BLaER1 treated with 17β-estradiol and CSF1 and Interleukin-3, amounts not matched to agents 10 nM and 100 nM (cell line): ENCODE data around the gene DHRS4L2.
"Not testable (repeated sequence)": the region's sequence is repeated elsewhere in the genome, so short reads cannot be mapped to it uniquely, and the experiment has no call there.

Source experiments
- H3K27ac ChIP-seq, 11 experiments: shearing (Covaris generic); formaldehyde crosslinking; 2 replicates each; pipeline ENCODE4 v1.8.1; 2022
- H3K27me3 ChIP-seq, 11 experiments: shearing (Covaris generic); formaldehyde crosslinking; 2 replicates each; pipeline ENCODE4 v1.8.1; 2022
- H3K36me3 ChIP-seq, 11 experiments: shearing (Covaris generic); formaldehyde crosslinking; 2 replicates each; pipeline ENCODE4 v1.8.1; 2022
- H3K4me1 ChIP-seq, 10 experiments: shearing (Covaris generic); formaldehyde crosslinking; 2 replicates each; pipeline ENCODE4 v1.8.1; 2022
- H3K4me2 ChIP-seq, 11 experiments: shearing (Covaris generic); formaldehyde crosslinking; 2 replicates each; pipeline ENCODE4 v1.8.1; 2022
- H3K4me3 ChIP-seq, 10 experiments: shearing (Covaris generic); formaldehyde crosslinking; 2 replicates each; pipeline ENCODE4 v1.8.1; 2022
- H3K9ac ChIP-seq, 11 experiments: shearing (Covaris generic); formaldehyde crosslinking; 2 replicates each; pipeline ENCODE4 v1.8.1; 2022
- H3K9me3 ChIP-seq, 11 experiments: shearing (Covaris generic); formaldehyde crosslinking; replicated peaks in 1 of 11; 2 replicates each; pipeline ENCODE4 v1.8.1; 2022
- H4K20me1 ChIP-seq, 11 experiments: shearing (Covaris generic); formaldehyde crosslinking; 2 replicates each; pipeline ENCODE4 v1.8.1; 2022
- Cebpa-rat ChIP-seq, 11 experiments: shearing (Covaris generic); IDR thresholded peaks; 2 replicates each; pipeline ENCODE4 v1.8.1; 2022

The DHRS4L2 gene

GRCh38 chr14:24040692-24041091 lies 52.0 kb downstream of the DHRS4L2 start:
- no peak overlapping the region for H3K4me2 ChIP-seq
- no peak overlapping the region for H3K4me3 ChIP-seq
- H3K27ac ChIP-seq, result no peak overlapping the region
- no peaks in the 10 kb centered on the region for H3K36me3 ChIP-seq
- no peak overlapping the region for H3K9ac ChIP-seq
- peaks cover 9 to 20% (median 14%) of the 10 kb centered on the region in 10 experiments; a peak in 19 of 20 replicates for H3K4me1 ChIP-seq
- H3K9me3 ChIP-seq, result no peaks in the 10 kb centered on the region
- H4K20me1 ChIP-seq, result no peaks in the 10 kb centered on the region
- no peak for TF ChIP-seq Cebpa-rat (IDR thresholded peaks at IDR 0.05)
- no peaks in the 10 kb centered on the region for H3K27me3 ChIP-seq

DNA sequence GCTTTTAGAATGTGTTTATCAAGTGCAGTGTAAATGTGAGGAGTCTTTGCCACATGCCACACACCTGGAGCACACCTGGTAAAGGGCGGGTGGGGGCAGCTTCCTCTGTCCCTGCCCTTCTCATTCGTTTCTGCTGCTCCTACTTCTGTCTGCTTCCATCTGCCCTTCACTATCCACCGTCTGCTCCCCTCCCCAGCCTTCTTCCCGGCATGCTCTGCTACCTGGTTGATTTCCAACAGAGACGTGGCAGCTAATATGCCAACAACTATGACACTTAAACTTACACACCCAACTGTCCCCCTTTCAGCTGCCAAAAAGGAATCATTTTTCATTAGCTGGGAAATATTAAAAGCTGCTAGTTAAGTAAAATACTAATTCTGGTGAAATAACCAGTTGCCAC lies 54.0 kb downstream of the DHRS4L2 start:
- Histone ChIP-seq H3K9ac (no peak overlapping the region), H3K4me2 (no peak overlapping the region), H3K27ac (no peak overlapping the region), H3K4me3 (no peak overlapping the region), H3K9me3 (no peaks in the 10 kb centered on the region), H3K27me3 (no peaks in the 10 kb centered on the region), H3K4me1 (peaks cover 0 to 5% (median under 1%) of the 10 kb centered on the region in 10 experiments; a peak in 10 of 20 replicates), H3K36me3 (no peaks in the 10 kb centered on the region), H4K20me1 (no peaks in the 10 kb centered on the region)
- no peak for TF ChIP-seq Cebpa-rat (IDR thresholded peaks at IDR 0.05)

GRCh38 chr14:24049002-24049401 lies 60.3 kb downstream of the DHRS4L2 start:
- H3K9me3 ChIP-seq, H3K4me3 ChIP-seq, H3K36me3 ChIP-seq, H3K9ac ChIP-seq: not testable (repeated sequence)
- Histone ChIP-seq H3K4me2 (peak overlapping the region; percentile 38 to 77 (median 60); a peak in 21 of 22 replicates), H3K4me1 (peaks cover 29 to 56% (median 43%) of the 10 kb centered on the region in 10 experiments), H4K20me1 (peaks cover 0 to 13% (median 0%) of the 10 kb centered on the region in 11 experiments; a peak in 7 of 22 replicates), H3K27me3 (peaks cover 4 to 23% (median 20%) of the 10 kb centered on the region in 11 experiments; a peak in 16 of 22 replicates), H3K27ac (peak overlapping the region in 2 of 11 experiments; percentile 22 to 40; a peak in 1 of 22 replicates)

- not testable (repeated sequence) for H3K36me3 ChIP-seq, H3K4me3 ChIP-seq, H3K9me3 ChIP-seq, H3K27ac ChIP-seq, H3K9ac ChIP-seq
- peaks cover 4 to 28% (median 21%) of the 10 kb centered on the region in 11 experiments; a peak in 16 of 22 replicates for H3K27me3 ChIP-seq
- H3K4me1 ChIP-seq, result peaks cover 29 to 56% (median 43%) of the 10 kb centered on the region in 10 experiments
- peaks cover 0 to 18% (median 0%) of the 10 kb centered on the region in 11 experiments; a peak in 7 of 22 replicates for H4K20me1 ChIP-seq
- H3K4me2 ChIP-seq, result peak overlapping the region; percentile 96 to 100 (median 100); a peak in 20 of 22 replicates
Measured at GRCh38 chr14:24050753-24051152, 62.0 kb downstream of the DHRS4L2 start.

GRCh38 chr14:24051176-24051788 lies 62.6 kb downstream of the DHRS4L2 start:
- peak overlapping the region; percentile 68 to 79 (median 71) for H3K4me3 ChIP-seq
- peaks cover 0 to 18% (median 0%) of the 10 kb centered on the region in 11 experiments; a peak in 8 of 22 replicates for H4K20me1 ChIP-seq
- peak overlapping the region; percentile 68 to 83 (median 77) for H3K9ac ChIP-seq
- peaks cover 29 to 56% (median 43%) of the 10 kb centered on the region in 10 experiments for H3K4me1 ChIP-seq
- peak overlapping the region; percentile 96 to 100 (median 100) for H3K4me2 ChIP-seq
- no peaks in the 10 kb centered on the region for H3K36me3 ChIP-seq
- peaks cover 4 to 28% (median 21%) of the 10 kb centered on the region in 11 experiments; a peak in 16 of 22 replicates for H3K27me3 ChIP-seq
- H3K9me3 ChIP-seq, result no peaks in the 10 kb centered on the region
- peak overlapping the region; percentile 38 to 84 (median 69); a peak in 20 of 22 replicates for H3K27ac ChIP-seq
- TF ChIP-seq Cebpa-rat (IDR thresholded peaks at IDR 0.05), result no peak

DNA sequence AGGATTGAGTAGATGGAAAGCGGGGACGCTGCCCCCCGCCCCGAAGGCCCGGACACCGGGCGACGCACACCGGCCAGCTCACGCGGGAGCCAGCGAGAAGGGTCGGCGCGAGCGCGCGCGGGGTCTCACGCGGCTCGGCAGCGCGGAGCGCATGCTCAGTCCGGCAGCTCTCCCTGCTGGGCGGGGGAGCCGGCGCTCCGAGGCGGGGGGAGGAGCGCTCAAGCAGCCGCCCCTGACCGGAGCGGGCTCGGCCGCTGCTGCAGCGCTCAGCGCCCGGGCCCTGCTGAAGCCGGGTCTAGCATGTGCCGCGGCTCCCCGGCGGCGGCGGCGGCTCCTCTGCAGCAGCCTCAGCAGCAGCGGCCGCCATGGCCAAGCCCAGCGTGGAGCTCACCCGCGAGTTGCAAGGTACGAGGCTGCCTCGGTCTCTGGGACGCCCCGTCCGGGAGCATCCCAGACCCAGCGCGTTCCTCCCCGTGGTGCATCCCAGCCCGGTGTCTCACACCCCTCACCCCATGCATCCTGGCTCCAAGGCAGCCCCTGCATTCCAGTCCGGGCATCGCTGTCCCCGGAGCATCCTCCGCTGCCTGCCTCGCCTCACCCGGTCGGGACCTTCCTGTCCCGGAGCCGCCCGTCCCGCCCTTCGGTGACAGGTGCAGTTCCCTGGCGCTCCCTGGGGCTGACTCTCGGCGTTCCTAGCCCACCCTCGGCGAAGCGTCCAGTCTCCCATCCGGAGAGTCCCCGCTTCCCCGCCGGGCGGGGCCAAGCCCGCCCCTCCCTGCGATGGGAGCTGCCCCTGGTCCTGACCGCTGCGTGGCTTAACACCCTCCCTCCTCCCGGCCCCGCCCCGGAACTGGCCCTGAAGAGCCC lies 63.3 kb downstream of the DHRS4L2 start, which contains the start of gene CARMIL3:
Gene CARMIL3, plus strand, starts transcription at position 221 of the 867 bp plus-strand sequence. Its CDS starts 145 bp downstream, at position 366.
- H3K4me3 ChIP-seq, result peak within 1 kb of the TSS; percentile 68 to 79 (median 71)
- peak within 1 kb of the TSS; percentile 96 to 100 (median 100) for H3K4me2 ChIP-seq
- no peaks in the 10 kb centered on the region for H3K9me3 ChIP-seq
- H3K4me1 ChIP-seq, result peaks cover 35 to 56% (median 43%) of the 10 kb centered on the region in 10 experiments
- peak within 1 kb of the TSS; percentile 68 to 83 (median 77) for H3K9ac ChIP-seq
- H3K27ac ChIP-seq, result peak within 1 kb of the TSS; percentile 38 to 84 (median 69); a peak in 20 of 22 replicates
- H4K20me1 ChIP-seq, result peaks cover 0 to 18% (median 0%) of the 10 kb centered on the region in 11 experiments; a peak in 8 of 22 replicates
- H3K27me3 ChIP-seq, result peaks cover 4 to 28% (median 21%) of the 10 kb centered on the region in 11 experiments; a peak in 16 of 22 replicates
- no peaks in the 10 kb centered on the region for H3K36me3 ChIP-seq
- no peak for TF ChIP-seq Cebpa-rat (IDR thresholded peaks at IDR 0.05)

DNA sequence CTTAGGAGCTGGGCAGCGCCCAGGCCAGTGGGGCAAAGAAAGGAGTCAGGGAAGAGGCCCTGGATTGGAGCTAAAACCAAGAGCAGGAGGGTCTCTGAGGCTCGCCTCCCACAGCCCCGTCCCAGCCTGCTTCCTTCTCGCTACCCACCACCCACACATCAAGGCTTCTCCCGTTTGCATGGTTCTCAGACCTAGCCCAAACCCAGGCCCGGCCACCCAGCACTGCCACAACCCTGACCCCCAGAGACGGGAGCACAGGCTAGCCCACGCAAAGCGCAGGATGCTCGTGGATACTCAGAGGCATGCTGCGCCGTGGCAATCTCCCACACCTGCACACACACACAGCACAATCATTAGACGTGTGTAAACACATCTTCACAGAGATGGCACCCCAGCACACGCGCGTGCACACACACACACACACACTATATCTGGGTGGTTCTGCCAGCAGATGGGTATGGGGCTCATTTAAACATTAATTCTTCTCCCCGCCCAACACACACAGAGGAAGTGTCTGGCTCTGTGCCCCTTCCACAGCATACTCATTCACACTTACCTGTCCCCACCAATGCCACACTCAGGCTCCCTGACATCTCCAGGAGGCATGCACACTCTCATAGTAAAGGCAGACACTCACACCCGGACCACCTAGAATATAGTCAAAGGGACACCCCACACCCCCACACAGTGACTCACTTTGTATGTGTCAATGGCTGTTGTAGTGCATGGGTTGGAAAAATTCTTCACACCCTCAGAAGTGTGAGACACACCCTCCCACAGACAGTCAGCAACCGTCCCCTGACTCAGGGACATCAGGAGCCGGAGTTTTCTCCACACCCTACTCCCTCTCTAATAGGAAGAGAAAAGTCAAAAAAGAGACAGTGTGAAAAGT lies 64.2 kb downstream of the DHRS4L2 start:
- H3K36me3 ChIP-seq, result no peaks in the 10 kb centered on the region
- TF ChIP-seq Cebpa-rat (IDR thresholded peaks at IDR 0.05), result no peak
- H3K27me3 ChIP-seq, result peaks cover 4 to 28% (median 21%) of the 10 kb centered on the region in 11 experiments; a peak in 16 of 22 replicates
- H3K4me2 ChIP-seq, result peak overlapping the region; percentile 96 to 100 (median 100)
- peak overlapping the region in 5 of 11 experiments; percentile 75 to 83 (median 81); a peak in 6 of 22 replicates for H3K9ac ChIP-seq
- peak overlapping the region; percentile 68 to 79 (median 71) for H3K4me3 ChIP-seq
- H4K20me1 ChIP-seq, result peaks cover 0 to 23% (median 0%) of the 10 kb centered on the region in 11 experiments; a peak in 8 of 22 replicates
- no peaks in the 10 kb centered on the region for H3K9me3 ChIP-seq
- no peak overlapping the region for H3K27ac ChIP-seq
- H3K4me1 ChIP-seq, result peaks cover 36 to 53% (median 44%) of the 10 kb centered on the region in 10 experiments
